ENCODE measurements around the gene TRNP1. TPM values are rescaled to one million over a fixed set of nuclear protein-coding genes. Genes with fewer than 3 reads are reported as not detected.

The TRNP1 gene
- total RNA-seq, 1 donor from 2014 or later = 19.2 TPM

- no peaks in the 10 kb centered on the region for H3K36me3 ChIP-seq (ENCODE audit: insufficient read depth, low read length)
- H2AFZ ChIP-seq (ENCODE audit: low read depth, low read length) = no peak overlapping the region
- H3K9me3 ChIP-seq (ENCODE audit: insufficient read depth, low read depth, low read length) = no peaks in the 10 kb centered on the region
- H3K4me2 ChIP-seq (ENCODE audit: low read length) = no peak overlapping the region
- TF ChIP-seq EZH2 (IDR thresholded peaks at IDR 0.05; ENCODE audit: insufficient read depth, low read length) = no peak
- TF ChIP-seq, protein P1, sequence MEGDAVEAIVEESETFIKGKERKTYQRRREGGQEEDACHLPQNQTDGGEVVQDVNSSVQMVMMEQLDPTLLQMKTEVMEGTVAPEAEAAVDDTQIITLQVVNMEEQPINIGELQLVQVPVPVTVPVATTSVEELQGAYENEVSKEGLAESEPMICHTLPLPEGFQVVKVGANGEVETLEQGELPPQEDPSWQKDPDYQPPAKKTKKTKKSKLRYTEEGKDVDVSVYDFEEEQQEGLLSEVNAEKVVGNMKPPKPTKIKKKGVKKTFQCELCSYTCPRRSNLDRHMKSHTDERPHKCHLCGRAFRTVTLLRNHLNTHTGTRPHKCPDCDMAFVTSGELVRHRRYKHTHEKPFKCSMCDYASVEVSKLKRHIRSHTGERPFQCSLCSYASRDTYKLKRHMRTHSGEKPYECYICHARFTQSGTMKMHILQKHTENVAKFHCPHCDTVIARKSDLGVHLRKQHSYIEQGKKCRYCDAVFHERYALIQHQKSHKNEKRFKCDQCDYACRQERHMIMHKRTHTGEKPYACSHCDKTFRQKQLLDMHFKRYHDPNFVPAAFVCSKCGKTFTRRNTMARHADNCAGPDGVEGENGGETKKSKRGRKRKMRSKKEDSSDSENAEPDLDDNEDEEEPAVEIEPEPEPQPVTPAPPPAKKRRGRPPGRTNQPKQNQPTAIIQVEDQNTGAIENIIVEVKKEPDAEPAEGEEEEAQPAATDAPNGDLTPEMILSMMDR (IDR thresholded peaks at IDR 0.05; ENCODE audit: insufficient read depth, low read depth, low read length) = no peak
- no peak overlapping the region for H3K4me3 ChIP-seq (ENCODE audit: insufficient read depth, low read depth, low read length)
- Mint-ChIP-seq H3K9me3 (ENCODE audit: unreplicated experiment) (no peaks in the 10 kb centered on the region), H3K4me1 (ENCODE audit: low read depth, unreplicated experiment) (peaks cover 9% of the 10 kb centered on the region), H3K27me3 (ENCODE audit: low read depth, unreplicated experiment) (peaks cover 2% of the 10 kb centered on the region), H3K4me3 (ENCODE audit: unreplicated experiment) (no peak overlapping the region), H3K36me3 (ENCODE audit: low read depth, unreplicated experiment) (no peaks in the 10 kb centered on the region), H3K27ac (ENCODE audit: unreplicated experiment) (no peak overlapping the region)
- H3K9ac ChIP-seq (ENCODE audit: low read length) = no peak overlapping the region
- H4K20me1 ChIP-seq (ENCODE audit: insufficient read depth, low read length) = no peaks in the 10 kb centered on the region
- DNase-seq (ENCODE audit: low read depth) (no peak), FAIRE-seq (no peak)
- H3K4me1 ChIP-seq (ENCODE audit: insufficient read depth, low read length) = peaks cover 14% of the 10 kb centered on the region
- no peak overlapping the region for H3K27ac ChIP-seq (ENCODE audit: low read depth, low read length)
- no peaks in the 10 kb centered on the region for H3K79me2 ChIP-seq (ENCODE audit: insufficient read depth, low read length)
- H3K27me3 ChIP-seq (ENCODE audit: insufficient read depth, low read length) = no peaks in the 10 kb centered on the region
These were observed 36.0 kb downstream of the TRNP1 start for GRCh38 chr1:27029517-27029916.

GRCh38 chr1:27031235-27032118 lies 38.0 kb downstream of the TRNP1 start:
- H3K4me3 ChIP-seq (ENCODE audit: insufficient read depth, low read depth, low read length) = peak overlapping the region; percentile 45
- Mint-ChIP-seq H3K27me3 (ENCODE audit: low read depth, unreplicated experiment) (peaks cover 2% of the 10 kb centered on the region), H3K36me3 (ENCODE audit: low read depth, unreplicated experiment) (no peaks in the 10 kb centered on the region), H3K4me1 (ENCODE audit: low read depth, unreplicated experiment) (peaks cover 9% of the 10 kb centered on the region), H3K27ac (ENCODE audit: unreplicated experiment) (no peak overlapping the region), H3K9me3 (ENCODE audit: unreplicated experiment) (peaks cover 1% of the 10 kb centered on the region), H3K4me3 (ENCODE audit: unreplicated experiment) (no peak overlapping the region)
- no peak for TF ChIP-seq EZH2 (IDR thresholded peaks at IDR 0.05; ENCODE audit: insufficient read depth, low read length)
- TF ChIP-seq, protein P1 (IDR thresholded peaks at IDR 0.05; ENCODE audit: insufficient read depth, low read depth, low read length) = no peak
- H3K9ac ChIP-seq (ENCODE audit: low read length) = peak overlapping the region; percentile 69
- peak overlapping the region; percentile 94 for H2AFZ ChIP-seq (ENCODE audit: low read depth, low read length)
- no peaks in the 10 kb centered on the region for H3K79me2 ChIP-seq (ENCODE audit: insufficient read depth, low read length)
- no peaks in the 10 kb centered on the region for H3K36me3 ChIP-seq (ENCODE audit: insufficient read depth, low read length)
- H4K20me1 ChIP-seq (ENCODE audit: insufficient read depth, low read length) = no peaks in the 10 kb centered on the region
- H3K27me3 ChIP-seq (ENCODE audit: insufficient read depth, low read length) = no peaks in the 10 kb centered on the region
- H3K9me3 ChIP-seq (ENCODE audit: insufficient read depth, low read depth, low read length) = no peaks in the 10 kb centered on the region
- peak; percentile 70 for DNase-seq (ENCODE audit: low read depth)
- peak overlapping the region; percentile 80 for H3K4me2 ChIP-seq (ENCODE audit: low read length)
- no peak for FAIRE-seq
- peak overlapping the region; percentile 19 for H3K27ac ChIP-seq (ENCODE audit: low read depth, low read length)
- peaks cover 14% of the 10 kb centered on the region for H3K4me1 ChIP-seq (ENCODE audit: insufficient read depth, low read length)

- Mint-ChIP-seq H3K36me3 (ENCODE audit: low read depth, unreplicated experiment) (no peaks in the 10 kb centered on the region), H3K27ac (ENCODE audit: unreplicated experiment) (no peak overlapping the region), H3K9me3 (ENCODE audit: unreplicated experiment) (peaks cover 1% of the 10 kb centered on the region), H3K4me1 (ENCODE audit: low read depth, unreplicated experiment) (peaks cover 5% of the 10 kb centered on the region), H3K4me3 (ENCODE audit: unreplicated experiment) (no peak overlapping the region), H3K27me3 (ENCODE audit: low read depth, unreplicated experiment) (peaks cover 2% of the 10 kb centered on the region)
- peak overlapping the region; percentile 69 for H3K9ac ChIP-seq (ENCODE audit: low read length)
- H2AFZ ChIP-seq (ENCODE audit: low read depth, low read length) = peak overlapping the region; percentile 94
- DNase-seq (ENCODE audit: low read depth) (no peak), FAIRE-seq (no peak)
- H3K4me1 ChIP-seq (ENCODE audit: insufficient read depth, low read length) = peaks cover 10% of the 10 kb centered on the region
- H3K36me3 ChIP-seq (ENCODE audit: insufficient read depth, low read length) = no peaks in the 10 kb centered on the region
- peak overlapping the region; percentile 80 for H3K4me2 ChIP-seq (ENCODE audit: low read length)
- no peaks in the 10 kb centered on the region for H3K79me2 ChIP-seq (ENCODE audit: insufficient read depth, low read length)
- H3K9me3 ChIP-seq (ENCODE audit: insufficient read depth, low read depth, low read length) = no peaks in the 10 kb centered on the region
- no peak overlapping the region for H3K27ac ChIP-seq (ENCODE audit: low read depth, low read length)
- TF ChIP-seq, protein P1 (IDR thresholded peaks at IDR 0.05; ENCODE audit: insufficient read depth, low read depth, low read length) = no peak
- no peak for TF ChIP-seq EZH2 (IDR thresholded peaks at IDR 0.05; ENCODE audit: insufficient read depth, low read length)
- no peaks in the 10 kb centered on the region for H4K20me1 ChIP-seq (ENCODE audit: insufficient read depth, low read length)
- no peaks in the 10 kb centered on the region for H3K27me3 ChIP-seq (ENCODE audit: insufficient read depth, low read length)
- H3K4me3 ChIP-seq (ENCODE audit: insufficient read depth, low read depth, low read length) = no peak overlapping the region
These were observed 38.6 kb downstream of the TRNP1 start for GRCh38 chr1:27032119-27032461.

All from astrocyte (in vitro differentiated cells and primary cell).